Gastroesophageal sphincter (tissue), 3 donors: ENCODE results near the gene EIF2B1.

ENCODE experiments used
- CTCF ChIP-seq, 4 experiments: fragments of 200-600 bp in 2 of 4; fragments of 450-650 bp in 2 of 4; sonication (generic) in 1 of 4; IDR thresholded peaks; one replicate each; pipeline ENCODE4 v1.5.1; 2017 to 2019; ENCODE audit warnings: antibody characterized with exemption in 4 of 4, mild to moderate bottlenecking in 2 of 4, moderate library complexity in 2 of 4
- EP300 ChIP-seq: sonication (generic); formaldehyde crosslinking; IDR thresholded peaks from one replicate; pipeline ENCODE4 v1.6.1; 2017; ENCODE audit warnings: antibody characterized with exemption, mild to moderate bottlenecking
- POLR2A ChIP-seq, 2 donors: fragments of 450-650 bp; IDR thresholded peaks; one replicate each; pipeline ENCODE4 v1.6.1; 2017; ENCODE audit warnings: antibody characterized with exemption in 2 of 2, mild to moderate bottlenecking in 2 of 2, moderate library complexity in 1 of 2
- POLR2AphosphoS5 ChIP-seq: sonication (generic); formaldehyde crosslinking; IDR thresholded peaks from one replicate; pipeline ENCODE4 v1.6.1; 2017; ENCODE audit warnings: antibody characterized with exemption

- TF ChIP-seq POLR2A (IDR thresholded peaks at IDR 0.05) (no peak), CTCF (IDR thresholded peaks at IDR 0.05) (no peak), POLR2AphosphoS5 (no peak), EP300 (no peak)
Measured at GRCh38 chr12:123675436-123675835, 42.0 kb upstream of the EIF2B1 start.
